Cardiac muscle cell (in vitro differentiated cells and primary cell): ENCODE measurements around the gene RBM44. TPM values are rescaled to one million over a fixed set of nuclear protein-coding genes. Genes with fewer than 3 reads are reported as not detected.
"Not testable (repeated sequence)": the region's sequence is repeated elsewhere in the genome, so short reads cannot be mapped to it uniquely, and the experiment has no call there.

ENCODE experiments used
- DNase-seq, 2 donors: peaks; one replicate each; pipeline versions ENCODE4 v3.0.0 to v3.0.0-alpha.2; 2010 to 2017; ENCODE audit warnings: low read depth in 1 of 2, low spot score in 1 of 2
- H3K27ac ChIP-seq: fragments of 200-600 bp; sonication (generic); 2 replicates; pipeline ENCODE4 v1.5.1; 2016
- H3K27me3 ChIP-seq: fragments of 200-600 bp; sonication (generic); 2 replicates; pipeline ENCODE4 v1.6.0; 2016; ENCODE audit warnings: control low read depth
- H3K36me3 ChIP-seq: fragments of 200-600 bp; sonication (generic); 2 replicates; pipeline ENCODE4 v1.5.1; 2016; ENCODE audit warnings: control low read depth
- H3K4me1 ChIP-seq: fragments of 200-600 bp; sonication (generic); 2 replicates; pipeline ENCODE4 v1.8.1; 2017; ENCODE audit warnings: low read depth, mild to moderate bottlenecking, mixed run types
- H3K4me3 ChIP-seq: fragments of 200-600 bp; sonication (generic); 2 replicates; pipeline ENCODE4 v1.5.1; 2016; ENCODE audit warnings: mild to moderate bottlenecking
- H3K9me3 ChIP-seq: fragments of 200-600 bp; sonication (generic); 2 replicates; pipeline ENCODE4 v1.5.1; 2017; ENCODE audit warnings: low read depth, mild to moderate bottlenecking, control low read depth
- CTCF ChIP-seq: IDR thresholded peaks from 2 replicates; pipeline ENCODE4 v1.5.1; 2012; ENCODE audit warnings: low read depth, mild to moderate bottlenecking, low read length
- polyA plus RNA-seq: library from polyadenylated mRNA; unstranded; fragments of >200 nt; fragmentation: Nextera tagmentation; extraction: Ambion mirVana; gene quantifications from 2 replicates; pipeline ENCODE4 v1.2.1, GENCODE V29; 2016
- total RNA-seq: library from RNA; depleted of rRNA; stranded (reverse); fragments of >200 nt; gene quantifications from 2 replicates; pipeline ENCODE4 v1.2.3, GENCODE V29; 2016

The RBM44 gene
- total and polyA plus RNA-seq, 2 experiments from 2014 or later, result 0.46 to 0.51 TPM

- DNase-seq, result no peak
- H3K27me3 ChIP-seq, result no peaks in the 10 kb centered on the region
- peaks cover 18% of the 10 kb centered on the region for H3K4me1 ChIP-seq
- H3K36me3 ChIP-seq, result peaks cover 24% of the 10 kb centered on the region
- no peak overlapping the region for H3K4me3 ChIP-seq
- no peaks in the 10 kb centered on the region for H3K9me3 ChIP-seq
- TF ChIP-seq CTCF, result no peak
- H3K27ac ChIP-seq, result peak overlapping the region; percentile 6
These were observed 34.8 kb upstream of the RBM44 start for GRCh38 chr2:237763812-237764211.

- not testable (repeated sequence) for H3K27ac ChIP-seq, H3K9me3 ChIP-seq, H3K27me3 ChIP-seq, H3K4me1 ChIP-seq, DNase-seq, H3K4me3 ChIP-seq
- peaks cover 22% of the 10 kb centered on the region for H3K36me3 ChIP-seq
These were observed 33.5 kb upstream of the RBM44 start for GRCh38 chr2:237765122-237765521.

- no peak for TF ChIP-seq CTCF
These were observed 32.7 kb upstream of the RBM44 start for GRCh38 chr2:237765875-237766274.

GRCh38 chr2:237766340-237766739 is 32.2 kb upstream of the RBM44 start:
- Histone ChIP-seq H3K4me1 (peaks cover 7% of the 10 kb centered on the region), H3K27ac (peak overlapping the region; percentile 66), H3K4me3 (no peak overlapping the region), H3K36me3 (peaks cover 16% of the 10 kb centered on the region), H3K27me3 (no peaks in the 10 kb centered on the region), H3K9me3 (no peaks in the 10 kb centered on the region)
- no peak for DNase-seq
- TF ChIP-seq CTCF, result no peak

More at GRCh38 chr2:237765875-237766274, 32.7 kb upstream of the RBM44 start:
- H3K4me3 ChIP-seq, result no peak overlapping the region
- peaks cover 7% of the 10 kb centered on the region for H3K4me1 ChIP-seq
- H3K9me3 ChIP-seq, result no peaks in the 10 kb centered on the region
- no peak for DNase-seq
- H3K27me3 ChIP-seq, result no peaks in the 10 kb centered on the region
- peak overlapping the region; percentile 66 for H3K27ac ChIP-seq
- peaks cover 19% of the 10 kb centered on the region for H3K36me3 ChIP-seq

- H3K27ac ChIP-seq, result peak overlapping the region; percentile 53
- H3K4me1 ChIP-seq, result no peaks in the 10 kb centered on the region
- H3K36me3 ChIP-seq, result peaks cover 21% of the 10 kb centered on the region
- no peak for DNase-seq
- no peaks in the 10 kb centered on the region for H3K9me3 ChIP-seq
- no peaks in the 10 kb centered on the region for H3K27me3 ChIP-seq
- H3K4me3 ChIP-seq, result no peak overlapping the region
- TF ChIP-seq CTCF, result no peak
These were observed 26.1 kb upstream of the RBM44 start for GRCh38 chr2:237772513-237772912.

- H3K27me3 ChIP-seq, result no peaks in the 10 kb centered on the region
- H3K4me1 ChIP-seq, result no peaks in the 10 kb centered on the region
- H3K27ac ChIP-seq, result peak overlapping the region; percentile 70
- DNase-seq, result no peak
- no peak for TF ChIP-seq CTCF
- H3K4me3 ChIP-seq, result no peak overlapping the region
- peaks cover 21% of the 10 kb centered on the region for H3K36me3 ChIP-seq
- no peaks in the 10 kb centered on the region for H3K9me3 ChIP-seq
These were observed 24.8 kb upstream of the RBM44 start for GRCh38 chr2:237773826-237774225.
